ENCODE data around the gene PAPPA2. TPM values are rescaled to one million over a fixed set of nuclear protein-coding genes. Genes with fewer than 3 reads are reported as not detected.

The PAPPA2 gene
- total RNA-seq, 1 donor from 2014 or later: 0.50 TPM

GRCh38 chr1:176567190-176567794 is 104.3 kb downstream of the PAPPA2 start:
- Histone ChIP-seq H3K4me3 (no peak overlapping the region), H3K27me3 (ENCODE audit: low read depth) (no peaks in the 10 kb centered on the region), H3K36me3 (no peaks in the 10 kb centered on the region), H3K9me3 (no peaks in the 10 kb centered on the region), H3K27ac (no peak overlapping the region), H3K4me1 (no peaks in the 10 kb centered on the region)
- ATAC-seq: peak in 1 of 2 donors; percentile 43
- TF ChIP-seq CTCF (IDR thresholded peaks at IDR 0.05): no peak
- no peak for DNase-seq
- intact Hi-C loops (cut with DNase I): loop anchor here (10.0 kb wide), 1 partner anchor 278 kb away; no protein-coding TSS in a partner anchor

- H3K4me3 ChIP-seq: no peak overlapping the region
- H3K36me3 ChIP-seq: no peaks in the 10 kb centered on the region
- TF ChIP-seq CTCF (IDR thresholded peaks at IDR 0.05): no peak
- H3K4me1 ChIP-seq: no peaks in the 10 kb centered on the region
- H3K9me3 ChIP-seq: no peaks in the 10 kb centered on the region
- no peak overlapping the region for H3K27ac ChIP-seq
- H3K27me3 ChIP-seq (ENCODE audit: low read depth): no peaks in the 10 kb centered on the region
- intact Hi-C loops (cut with DNase I): loop anchor here (10.0 kb wide), 1 partner anchor 277 kb away; no protein-coding TSS in a partner anchor
- DNase-seq (no peak), ATAC-seq (peak; percentile 41 to 48)
Observed at GRCh38 chr1:176568185-176568584, 105.2 kb downstream of the PAPPA2 start.

GRCh38 chr1:176574756-176575155 is 111.8 kb downstream of the PAPPA2 start:
- no peaks in the 10 kb centered on the region for H3K27me3 ChIP-seq (ENCODE audit: low read depth)
- H3K27ac ChIP-seq: no peak overlapping the region
- no peak for TF ChIP-seq CTCF (IDR thresholded peaks at IDR 0.05)
- ATAC-seq (no peak), DNase-seq (no peak)
- H3K4me1 ChIP-seq: no peaks in the 10 kb centered on the region
- no peaks in the 10 kb centered on the region for H3K36me3 ChIP-seq
- H3K4me3 ChIP-seq: no peak overlapping the region
- H3K9me3 ChIP-seq: no peaks in the 10 kb centered on the region
- intact Hi-C loops (cut with DNase I): no loop called here

GRCh38 chr1:176575991-176576390 is 113.0 kb downstream of the PAPPA2 start:
- Histone ChIP-seq H3K9me3 (no peaks in the 10 kb centered on the region), H3K4me1 (no peaks in the 10 kb centered on the region), H3K36me3 (no peaks in the 10 kb centered on the region), H3K27ac (no peak overlapping the region), H3K4me3 (no peak overlapping the region), H3K27me3 (ENCODE audit: low read depth) (no peaks in the 10 kb centered on the region)
- DNase-seq: no peak
- intact Hi-C loops (cut with DNase I): no loop called here
- no peak for TF ChIP-seq CTCF (IDR thresholded peaks at IDR 0.05)
- no peak for ATAC-seq

- intact Hi-C loops (cut with DNase I): no loop called here
- no peaks in the 10 kb centered on the region for H3K36me3 ChIP-seq
- DNase-seq: no peak
- ATAC-seq: no peak
- no peaks in the 10 kb centered on the region for H3K4me1 ChIP-seq
- H3K27me3 ChIP-seq (ENCODE audit: low read depth): no peaks in the 10 kb centered on the region
- no peak overlapping the region for H3K4me3 ChIP-seq
- H3K9me3 ChIP-seq: no peaks in the 10 kb centered on the region
- H3K27ac ChIP-seq: no peak overlapping the region
- TF ChIP-seq CTCF (IDR thresholded peaks at IDR 0.05): no peak
Observed at GRCh38 chr1:176576670-176577069, 113.7 kb downstream of the PAPPA2 start.

Data from lower lobe of right lung (tissue), 2 donors.